Body of pancreas (tissue), 4 donors: ENCODE results near the gene CDCP1. TPM values are rescaled to one million over a fixed set of nuclear protein-coding genes. Genes with fewer than 3 reads are reported as not detected.
A peak's percentile ranks its signal among the peaks of the same experiment; 100 is the strongest.

Source experiments
- ATAC-seq: fragments of 150-250 bp; one replicate; pipeline ENCODE4 v1.9.1; 2016
- DNase-seq, 4 donors: peaks; one replicate each; pipeline ENCODE4 v3.0.0-alpha.2; 2019
- H3K27ac ChIP-seq, 4 donors: fragments of 200-600 bp; sonication (generic); 1 replicate in 3 of 4; 2 replicates in 1 of 4; pipeline versions ENCODE4 v1.5.1 to v1.6.1; 2016 to 2019; ENCODE audit warnings: mild to moderate bottlenecking in 1 of 4, mixed read lengths in 1 of 4, moderate library complexity in 1 of 4
- H3K27me3 ChIP-seq, 2 donors: fragments of 200-600 bp; sonication (generic); one replicate each; pipeline ENCODE4 v1.6.0; 2016; ENCODE audit warnings: mild to moderate bottlenecking in 1 of 2
- H3K36me3 ChIP-seq, 2 donors: fragments of 200-600 bp; sonication (generic); replicated peaks in 1 of 2; 2 replicates each; pipeline ENCODE4 v1.5.1; 2016; ENCODE audit warnings: low read depth in 2 of 2; ENCODE audit not compliant: insufficient read depth in 1 of 2
- H3K4me1 ChIP-seq: fragments of 200-600 bp; sonication (generic); one replicate; pipeline ENCODE4 v1.6.0; 2016
- H3K4me3 ChIP-seq, 2 donors: fragments of 200-600 bp; sonication (generic); 1 replicate in 1 of 2; 2 replicates in 1 of 2; pipeline ENCODE4 v1.5.1; 2016 to 2019
- H3K9me3 ChIP-seq, 3 donors: fragments of 200-600 bp; sonication (generic); 1 replicate in 2 of 3; 2 replicates in 1 of 3; pipeline ENCODE4 v1.5.1; 2016
- CTCF ChIP-seq, 7 experiments: fragments of 450-650 bp in 4 of 7; fragments of 200-600 bp in 3 of 7; sonication (generic) in 3 of 7; IDR thresholded peaks; one replicate each; pipeline ENCODE4 v1.5.1; 2016 to 2019; ENCODE audit warnings: antibody characterized with exemption in 7 of 7
- POLR2A ChIP-seq, 3 donors: fragments of 450-650 bp; IDR thresholded peaks; one replicate each; pipeline ENCODE4 v1.6.1; 2016; ENCODE audit warnings: antibody characterized with exemption in 3 of 3, mild to moderate bottlenecking in 2 of 3
- WGBS, 2 donors: methylation state at CpG; one replicate each; pipeline ENCODE4 v1.1.5; 2017; 5-methylcytosine and 5-hydroxymethylcytosine counted together
- intact Hi-C: fragments of 100-400 bp; cut with DNase I; formaldehyde crosslinking; loops from one replicate; pipeline ENCODE4 v1.15.1; 2023
- total RNA-seq, 2 donors: library from RNA; depleted of rRNA; stranded (reverse); fragments of >200 nt; gene quantifications; one replicate each; pipeline ENCODE4 v1.1.0, GENCODE V29; 2016

CDCP1 gene
- total RNA-seq, 2 donors from 2014 or later, result 6.2 to 6.3 TPM

- intact Hi-C loops, result no loop called here
- Histone ChIP-seq H3K27me3 (no peaks in the 10 kb centered on the region), H3K27ac (no peak overlapping the region), H3K36me3 (no peaks in the 10 kb centered on the region), H3K9me3 (no peaks in the 10 kb centered on the region), H3K4me1 (peaks cover 21% of the 10 kb centered on the region), H3K4me3 (no peak overlapping the region)
- no peak for ATAC-seq
- WGBS, 2 donors, result 33 to 62% methylated on average over 2 of the region's 2 CpGs
- no peak for TF ChIP-seq CTCF (IDR thresholded peaks at IDR 0.05)
- no peak for TF ChIP-seq POLR2A (IDR thresholded peaks at IDR 0.05)
- DNase-seq, result no peak
These were observed 28.1 kb upstream of the CDCP1 start for GRCh38 chr3:45174234-45174633.

- no peak for ATAC-seq
- TF ChIP-seq CTCF (IDR thresholded peaks at IDR 0.05), result no peak
- TF ChIP-seq POLR2A (IDR thresholded peaks at IDR 0.05), result no peak
- no peaks in the 10 kb centered on the region for H3K9me3 ChIP-seq
- H3K4me1 ChIP-seq, result peaks cover 18% of the 10 kb centered on the region
- intact Hi-C loops, result no loop called here
- no peaks in the 10 kb centered on the region for H3K36me3 ChIP-seq
- WGBS, 2 donors, result 89 to 100% methylated on average over 1 of the region's 1 CpG
- DNase-seq, result no peak
- no peak overlapping the region for H3K4me3 ChIP-seq
- no peaks in the 10 kb centered on the region for H3K27me3 ChIP-seq
- no peak overlapping the region for H3K27ac ChIP-seq
These were observed 27.6 kb upstream of the CDCP1 start for GRCh38 chr3:45173776-45174175.

GRCh38 chr3:45171283-45171682 is 25.1 kb upstream of the CDCP1 start:
- no peaks in the 10 kb centered on the region for H3K27me3 ChIP-seq
- H3K4me3 ChIP-seq, result no peak overlapping the region
- 71 to 85% methylated on average over 4 of the region's 4 CpGs for WGBS, 2 donors
- TF ChIP-seq CTCF (IDR thresholded peaks at IDR 0.05) (no peak), POLR2A (IDR thresholded peaks at IDR 0.05) (no peak)
- H3K36me3 ChIP-seq, result no peaks in the 10 kb centered on the region
- DNase-seq (no peak), ATAC-seq (no peak)
- no peak overlapping the region for H3K27ac ChIP-seq
- intact Hi-C loops, result no loop called here
- no peaks in the 10 kb centered on the region for H3K9me3 ChIP-seq
- H3K4me1 ChIP-seq, result peaks cover 17% of the 10 kb centered on the region

GRCh38 chr3:45170096-45170495 is 23.9 kb upstream of the CDCP1 start:
- Histone ChIP-seq H3K9me3 (no peaks in the 10 kb centered on the region), H3K4me3 (no peak overlapping the region), H3K36me3 (no peaks in the 10 kb centered on the region), H3K27ac (no peak overlapping the region), H3K27me3 (no peaks in the 10 kb centered on the region), H3K4me1 (peaks cover 18% of the 10 kb centered on the region)
- no peak for TF ChIP-seq POLR2A (IDR thresholded peaks at IDR 0.05)
- no peak for TF ChIP-seq CTCF (IDR thresholded peaks at IDR 0.05)
- 50 to 65% methylated on average over 3 of the region's 3 CpGs for WGBS, 2 donors
- DNase-seq, result peak in 1 of 4 donors; percentile 18
- intact Hi-C loops, result no loop called here
- no peak for ATAC-seq

- TF ChIP-seq CTCF (IDR thresholded peaks at IDR 0.05), result no peak
- no peak for TF ChIP-seq POLR2A (IDR thresholded peaks at IDR 0.05)
- 90 to 93% methylated on average over 12 of the region's 12 CpGs for WGBS, 2 donors
- peaks cover 18% of the 10 kb centered on the region for H3K4me1 ChIP-seq
- intact Hi-C loops, result no loop called here
- H3K27ac ChIP-seq, result no peak overlapping the region
- H3K27me3 ChIP-seq, result no peaks in the 10 kb centered on the region
- no peak overlapping the region for H3K4me3 ChIP-seq
- H3K9me3 ChIP-seq, result no peaks in the 10 kb centered on the region
- no peak for ATAC-seq
- no peak for DNase-seq
- no peaks in the 10 kb centered on the region for H3K36me3 ChIP-seq
These were observed 23.1 kb upstream of the CDCP1 start for GRCh38 chr3:45169125-45169904.
